PC-3 (cell line): ENCODE results near the gene ARID5B. TPM values are rescaled to one million over a fixed set of nuclear protein-coding genes. Genes with fewer than 3 reads are reported as not detected.
A peak's percentile ranks its signal among the peaks of the same experiment; 100 is the strongest.

Experiments used
- ATAC-seq: fragments of 200-7000 bp; cut with Tn5 transposase; 2 replicates; pipeline ENCODE4 v1.9.1; 2020; ENCODE audit warnings: mild to moderate bottlenecking, moderate library complexity
- BruUV-seq: library from RNA; stranded (reverse); fragments of 400-500 nt; replicated peaks from 2 replicates; lab custom pipeline; 2021; lab: Mats Ljungman, UMichigan
- CTCF ChIA-PET: fragments of 300-600 bp; sonication (Branson Sonifier 250); formaldehyde crosslinking; loops from one replicate; lab custom pipeline; 2022; ENCODE audit warnings: antibody characterized with exemption; lab: Charles Lee
- POLR2A ChIA-PET: fragments of 300-600 bp; sonication (Branson Sonifier 250); formaldehyde crosslinking; loops from one replicate; lab custom pipeline; 2022; ENCODE audit warnings: antibody characterized with exemption; ENCODE audit not compliant: unreplicated experiment; lab: Charles Lee
- DNase-seq: peaks from one replicate; pipeline ENCODE4 v3.0.0-alpha.2; 2015
- H2AFZ ChIP-seq: fragments of 300-600 bp; sonication (generic); 2 replicates; pipeline ENCODE4 v1.6.0; 2016; ENCODE audit warnings: antibody characterized with exemption, low read length
- H3F3A ChIP-seq: fragments of 300-600 bp; sonication (generic); one replicate; pipeline ENCODE4 v1.6.0; 2017; ENCODE audit warnings: antibody characterized with exemption, low read length, control low read depth, mild to moderate bottlenecking; ENCODE audit not compliant: unreplicated experiment
- H3K27ac ChIP-seq: fragments of 300-600 bp; sonication (generic); 2 replicates; pipeline ENCODE4 v1.5.1; 2016; ENCODE audit warnings: mild to moderate bottlenecking, low read length
- H3K27me3 ChIP-seq: fragments of 300-600 bp; sonication (generic); 2 replicates; pipeline ENCODE4 v1.6.1; 2016; ENCODE audit warnings: low read length, mixed read lengths
- H3K36me3 ChIP-seq: fragments of 300-600 bp; sonication (generic); 2 replicates; pipeline ENCODE4 v1.6.1; 2016; ENCODE audit warnings: low read depth, mixed run types, low read length, mixed read lengths
- H3K4me1 ChIP-seq: fragments of 300-600 bp; sonication (generic); 2 replicates; pipeline ENCODE4 v1.5.1; 2016; ENCODE audit warnings: low read length; ENCODE audit not compliant: insufficient read depth
- H3K4me2 ChIP-seq: fragments of 300-600 bp; sonication (generic); 2 replicates; pipeline ENCODE4 v1.6.0; 2016; ENCODE audit warnings: low read length
- H3K4me3 ChIP-seq: fragments of 300-600 bp; sonication (generic); 2 replicates; pipeline ENCODE4 v1.5.1; 2016; ENCODE audit warnings: mild to moderate bottlenecking, low read length, mixed read lengths
- H3K79me2 ChIP-seq: fragments of 300-600 bp; sonication (generic); 2 replicates; pipeline ENCODE4 v1.6.1; 2017; ENCODE audit warnings: low read length, mixed read lengths
- H3K9ac ChIP-seq: fragments of 300-600 bp; sonication (generic); 2 replicates; pipeline ENCODE4 v1.6.0; 2016; ENCODE audit warnings: mild to moderate bottlenecking, low read length
- H3K9me2 ChIP-seq: fragments of 300-600 bp; sonication (generic); replicated peaks from 2 replicates; pipeline ENCODE4 v1.6.1; 2016; ENCODE audit warnings: mixed run types, low read length, mixed read lengths
- H3K9me3 ChIP-seq: fragments of 300-600 bp; sonication (generic); 2 replicates; pipeline ENCODE4 v1.6.1; 2016; ENCODE audit warnings: low read length, mixed read lengths
- H4K20me1 ChIP-seq: fragments of 300-600 bp; sonication (generic); 2 replicates; pipeline ENCODE4 v1.6.1; 2016; ENCODE audit warnings: low read length, mixed read lengths
- EZH2 ChIP-seq: fragments of 300-600 bp; sonication (generic); IDR thresholded peaks from one replicate; pipeline ENCODE4 v1.6.1; 2017; ENCODE audit warnings: antibody characterized with exemption, mild to moderate bottlenecking, low read length; ENCODE audit not compliant: unreplicated experiment
- EZH2phosphoT487 ChIP-seq: fragments of 300-600 bp; sonication (generic); IDR thresholded peaks from 2 replicates; pipeline ENCODE4 v1.6.1; 2018; ENCODE audit warnings: mild to moderate bottlenecking, antibody characterized with exemption, low read length, borderline replicate concordance
- intact Hi-C: fragments of 100-400 bp; cut with micrococcal nuclease; formaldehyde crosslinking; loops from 2 replicates; pipeline ENCODE4 v1.9.0; 2023
- total RNA-seq: library from RNA; depleted of rRNA; stranded (reverse); fragments of >200 nt; gene quantifications from 2 replicates; pipeline ENCODE4 v1.2.3, GENCODE V29; 2014
- TF ChIP-seq, protein P1 (sequence below): fragments of 300-600 bp; sonication (generic); conservative IDR thresholded peaks from 2 replicates; pipeline ENCODE4 v1.5.1; 2017; ENCODE audit warnings: antibody characterized with exemption, low read depth, mild to moderate bottlenecking, low read length

Gene ARID5B
- total RNA-seq, 1 experiment from 2014 or later: 26.4 TPM

DNA sequence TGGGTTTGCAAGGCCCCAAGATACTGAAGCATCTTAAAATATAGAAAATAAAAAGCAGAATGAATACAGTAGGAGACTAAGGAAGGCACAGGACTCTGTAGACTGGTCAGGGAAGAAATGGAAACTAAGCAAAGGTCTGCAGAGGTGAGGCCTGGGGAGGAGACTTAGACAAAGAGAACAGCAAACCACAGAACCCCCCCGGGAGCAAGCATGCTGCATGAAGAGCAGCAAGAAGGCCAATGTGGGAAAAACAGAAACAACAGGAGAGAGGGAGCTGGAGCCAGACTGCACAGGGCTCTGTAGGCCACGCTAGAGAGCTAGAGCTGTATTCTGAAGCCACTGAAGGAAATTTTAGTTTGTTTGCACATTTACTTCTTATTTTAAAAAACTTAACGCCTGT lies 45.7 kb upstream of the ARID5B start:
- intact Hi-C loops: no loop called here
- no peaks in the 10 kb centered on the region for H3K9me3 ChIP-seq
- H3K4me1 ChIP-seq: 0 out of 2 replicates have a peak, but pooled peaks cover 6% of the 10 kb centered on the region

DNA sequence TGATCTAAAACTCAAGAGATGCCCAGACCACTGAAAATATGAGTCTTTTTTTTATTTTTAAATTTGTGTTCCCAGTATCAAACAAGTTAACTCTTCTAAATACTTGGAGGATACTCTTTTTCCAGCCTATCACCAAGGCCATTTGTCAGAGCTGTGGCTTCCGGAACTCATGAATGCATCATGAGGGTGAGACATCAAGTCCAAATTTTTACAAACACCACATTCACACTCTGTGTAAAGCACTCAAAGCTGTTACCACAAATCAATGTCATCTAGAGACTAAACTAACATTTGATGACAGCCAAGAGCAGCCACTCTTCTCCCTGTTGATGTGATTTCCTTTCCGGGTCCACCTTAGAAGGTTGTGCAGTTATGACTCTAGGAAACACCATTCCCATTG lies 43.8 kb upstream of the ARID5B start:
- Histone ChIP-seq H3K36me3 (no peaks in the 10 kb centered on the region), H4K20me1 (no peaks in the 10 kb centered on the region), H3K27me3 (no peaks in the 10 kb centered on the region), H3K4me1 (0 out of 2 replicates have a peak, but pooled peaks cover 6% of the 10 kb centered on the region), H3K27ac (no peak overlapping the region), H3K9me3 (no peaks in the 10 kb centered on the region), H3K79me2 (no peaks in the 10 kb centered on the region), H3K9me2 (no peaks in the 10 kb centered on the region), H2AFZ (no peak overlapping the region), H3K4me3 (no peak overlapping the region), H3K9ac (no peak overlapping the region), H3F3A (no peaks in the 10 kb centered on the region), H3K4me2 (no peak overlapping the region)
- intact Hi-C loops: no loop called here
- BruUV-seq: no TSS peak
- CTCF ChIA-PET: no interaction called here
- TF ChIP-seq EZH2 (no peak), EZH2phosphoT487 (no peak)
- TF ChIP-seq, protein P1, sequence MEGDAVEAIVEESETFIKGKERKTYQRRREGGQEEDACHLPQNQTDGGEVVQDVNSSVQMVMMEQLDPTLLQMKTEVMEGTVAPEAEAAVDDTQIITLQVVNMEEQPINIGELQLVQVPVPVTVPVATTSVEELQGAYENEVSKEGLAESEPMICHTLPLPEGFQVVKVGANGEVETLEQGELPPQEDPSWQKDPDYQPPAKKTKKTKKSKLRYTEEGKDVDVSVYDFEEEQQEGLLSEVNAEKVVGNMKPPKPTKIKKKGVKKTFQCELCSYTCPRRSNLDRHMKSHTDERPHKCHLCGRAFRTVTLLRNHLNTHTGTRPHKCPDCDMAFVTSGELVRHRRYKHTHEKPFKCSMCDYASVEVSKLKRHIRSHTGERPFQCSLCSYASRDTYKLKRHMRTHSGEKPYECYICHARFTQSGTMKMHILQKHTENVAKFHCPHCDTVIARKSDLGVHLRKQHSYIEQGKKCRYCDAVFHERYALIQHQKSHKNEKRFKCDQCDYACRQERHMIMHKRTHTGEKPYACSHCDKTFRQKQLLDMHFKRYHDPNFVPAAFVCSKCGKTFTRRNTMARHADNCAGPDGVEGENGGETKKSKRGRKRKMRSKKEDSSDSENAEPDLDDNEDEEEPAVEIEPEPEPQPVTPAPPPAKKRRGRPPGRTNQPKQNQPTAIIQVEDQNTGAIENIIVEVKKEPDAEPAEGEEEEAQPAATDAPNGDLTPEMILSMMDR: no peak
- no peak for DNase-seq
- peak; percentile 46 for ATAC-seq
- POLR2A ChIA-PET: no interaction called here

More for the DNA sequence above, 45.7 kb upstream of the ARID5B start:
- no peak overlapping the region for H3K27ac ChIP-seq
- no peaks in the 10 kb centered on the region for H3K36me3 ChIP-seq
- H2AFZ ChIP-seq: no peak overlapping the region
- no peaks in the 10 kb centered on the region for H4K20me1 ChIP-seq
- no peaks in the 10 kb centered on the region for H3K9me2 ChIP-seq
- TF ChIP-seq EZH2 (no peak), EZH2phosphoT487 (no peak)
- TF ChIP-seq, protein P1: no peak
- CTCF ChIA-PET: interaction anchor here (0.6 kb wide), 1 partner anchor 19 kb away, joined by 5 read pairs; no protein-coding TSS in a partner anchor
- H3K4me2 ChIP-seq: no peak overlapping the region
- no peak overlapping the region for H3K9ac ChIP-seq
- no peaks in the 10 kb centered on the region for H3K79me2 ChIP-seq
- no peaks in the 10 kb centered on the region for H3K27me3 ChIP-seq
- no peak overlapping the region for H3K4me3 ChIP-seq
- no TSS peak for BruUV-seq
- POLR2A ChIA-PET: no interaction called here
- ATAC-seq: no peak
- DNase-seq: no peak
- H3F3A ChIP-seq: no peaks in the 10 kb centered on the region

DNA sequence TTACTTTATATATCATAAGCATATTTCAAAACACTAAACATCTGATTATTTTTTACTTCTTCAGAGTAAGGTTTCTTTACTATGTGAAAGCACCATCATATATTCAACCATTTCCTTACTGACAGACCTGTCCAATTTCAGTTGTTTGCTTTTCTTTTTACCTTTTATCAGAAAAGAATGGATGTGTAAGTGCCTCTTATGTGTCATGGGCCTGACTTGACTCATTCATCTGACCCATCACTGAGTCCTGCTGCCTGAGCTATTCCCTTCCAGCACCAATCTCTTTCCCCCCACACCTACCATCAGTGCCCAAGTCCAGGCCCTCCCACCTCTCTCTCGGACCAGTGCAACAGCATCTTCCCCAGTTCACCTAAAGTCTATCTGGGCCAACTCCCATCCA lies 41.7 kb upstream of the ARID5B start:
- TF ChIP-seq, protein P1: no peak
- TF ChIP-seq EZH2 (no peak), EZH2phosphoT487 (no peak)
- Histone ChIP-seq H4K20me1 (no peaks in the 10 kb centered on the region), H3K4me1 (0 out of 2 replicates have a peak, but pooled peaks cover 6% of the 10 kb centered on the region), H3F3A (no peaks in the 10 kb centered on the region), H2AFZ (no peak overlapping the region), H3K9ac (no peak overlapping the region), H3K27ac (no peak overlapping the region), H3K4me2 (no peak overlapping the region), H3K27me3 (no peaks in the 10 kb centered on the region), H3K36me3 (no peaks in the 10 kb centered on the region), H3K79me2 (no peaks in the 10 kb centered on the region), H3K9me3 (no peaks in the 10 kb centered on the region), H3K9me2 (no peaks in the 10 kb centered on the region), H3K4me3 (no peak overlapping the region)
- ChIA-PET CTCF (no interaction called here), POLR2A (no interaction called here)
- DNase-seq: peak; percentile 62
- BruUV-seq: no TSS peak
- ATAC-seq: peak; percentile 44
- intact Hi-C loops: no loop called here
